HK-2 (cell line): ENCODE measurements around the gene NR1H4.
"Not testable (repeated sequence)": the region's sequence is repeated elsewhere in the genome, so short reads cannot be mapped to it uniquely, and the experiment has no call there.

Source experiments
- DNase-seq: peaks from one replicate; pipeline ENCODE4 v3.0.0-alpha.2; 2018; ENCODE audit not compliant: unreplicated experiment

NR1H4 gene

DNA sequence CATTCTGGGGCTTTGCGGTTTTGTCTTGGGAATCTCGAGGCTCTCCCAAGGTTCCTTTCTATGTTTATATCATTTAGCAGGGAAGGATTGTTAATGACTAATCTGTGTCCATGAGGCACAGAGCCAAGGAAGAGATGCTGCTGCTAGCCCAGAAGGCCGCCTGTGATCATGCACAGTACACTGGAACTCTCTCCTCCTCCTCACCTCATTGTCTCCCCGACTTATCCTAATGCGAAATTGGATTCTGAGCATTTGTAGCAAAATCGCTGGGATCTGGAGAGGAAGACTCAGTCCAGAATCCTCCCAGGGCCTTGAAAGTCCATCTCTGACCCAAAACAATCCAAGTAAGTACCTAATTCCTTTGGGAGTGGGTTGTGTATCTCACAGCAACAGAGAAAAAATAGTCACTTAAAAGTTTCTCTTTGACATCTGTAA, at the start of gene NR1H4:
Gene NR1H4, plus strand, starts transcription at position 151 of the 435 bp plus-strand sequence. CDS start 19,458 bp downstream, outside the sequence.
- peak; percentile 63 for DNase-seq

DNA sequence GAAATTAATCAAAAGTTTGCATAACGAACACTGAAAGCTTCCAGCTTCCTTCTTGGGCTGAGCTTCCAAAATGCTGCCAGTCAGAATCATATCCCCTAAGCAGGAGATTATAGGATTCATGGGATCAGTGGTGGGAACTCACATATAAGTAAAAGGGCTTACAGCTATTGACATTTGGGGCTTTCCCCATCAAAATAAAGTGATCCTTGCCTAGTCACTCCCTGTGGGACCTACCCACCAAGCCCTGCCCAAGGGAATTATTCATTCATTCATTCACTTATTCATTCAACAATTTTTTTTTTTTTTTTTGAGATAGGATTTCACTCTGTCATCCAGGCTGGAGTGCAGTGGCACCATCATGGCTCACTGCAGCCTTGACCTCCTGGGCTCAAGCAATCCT, 47.5 kb upstream of the NR1H4 start:
- DNase-seq: no peak

DNA sequence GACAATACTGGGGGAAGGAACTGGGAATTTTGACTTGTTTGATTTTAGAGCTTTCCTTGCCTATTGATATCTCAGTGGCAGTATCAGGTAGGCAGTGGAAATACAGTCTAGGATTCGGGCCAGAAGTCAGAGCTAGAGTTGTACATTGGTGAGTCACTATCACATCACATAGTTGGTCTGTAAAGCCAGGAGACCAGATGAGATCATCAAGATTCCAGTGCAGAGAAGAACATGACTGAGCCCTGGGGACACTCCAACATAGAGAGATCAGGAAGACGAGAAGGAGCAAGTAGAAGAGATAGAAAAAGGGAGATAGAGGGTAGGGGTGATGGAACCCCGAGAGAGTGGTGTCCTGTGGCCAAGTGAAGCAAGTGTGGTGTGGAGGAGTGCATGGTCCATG, 46.6 kb upstream of the NR1H4 start:
- peak; percentile 39 for DNase-seq

DNA sequence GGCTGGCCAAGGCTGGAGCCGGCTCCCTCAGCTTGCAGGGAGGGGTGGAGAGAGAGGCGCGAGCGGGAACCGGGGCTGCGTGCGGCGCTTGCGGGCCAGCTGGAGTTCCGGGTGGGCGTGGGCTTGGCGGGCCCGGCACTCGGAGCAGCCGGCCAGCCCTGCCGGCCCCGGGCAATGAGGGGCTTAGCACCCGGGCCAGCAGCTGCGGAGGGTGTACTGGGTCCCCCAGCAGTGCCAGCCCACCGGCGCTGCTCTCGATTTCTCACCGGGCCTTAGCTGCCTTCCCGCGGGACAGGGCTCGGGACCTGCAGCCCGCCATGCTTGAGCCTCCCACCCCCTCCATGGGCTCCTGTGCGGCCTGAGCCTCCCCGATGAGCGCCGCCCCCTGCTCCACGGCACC, 43.4 kb upstream of the NR1H4 start:
- not testable (repeated sequence) for DNase-seq

DNA sequence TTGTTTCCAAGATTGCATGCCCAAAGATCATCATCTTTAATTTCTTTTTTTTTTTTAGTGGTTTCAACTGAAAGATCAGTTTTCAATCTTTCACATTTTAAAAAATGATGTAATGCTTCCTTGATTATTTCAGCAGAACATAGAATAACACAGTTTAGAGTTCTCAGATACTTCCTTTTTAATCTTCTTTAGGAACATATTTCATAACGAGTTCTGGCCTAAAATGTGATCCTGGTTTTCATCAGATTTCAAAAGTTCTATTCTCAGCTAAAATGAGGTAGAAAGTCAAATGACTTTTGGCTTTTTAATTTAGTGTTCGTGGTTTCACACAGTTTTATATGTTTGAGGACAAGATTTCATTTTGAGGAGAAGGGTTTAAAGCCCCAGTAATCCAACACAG, 40.0 kb upstream of the NR1H4 start:
- DNase-seq: no peak

DNA sequence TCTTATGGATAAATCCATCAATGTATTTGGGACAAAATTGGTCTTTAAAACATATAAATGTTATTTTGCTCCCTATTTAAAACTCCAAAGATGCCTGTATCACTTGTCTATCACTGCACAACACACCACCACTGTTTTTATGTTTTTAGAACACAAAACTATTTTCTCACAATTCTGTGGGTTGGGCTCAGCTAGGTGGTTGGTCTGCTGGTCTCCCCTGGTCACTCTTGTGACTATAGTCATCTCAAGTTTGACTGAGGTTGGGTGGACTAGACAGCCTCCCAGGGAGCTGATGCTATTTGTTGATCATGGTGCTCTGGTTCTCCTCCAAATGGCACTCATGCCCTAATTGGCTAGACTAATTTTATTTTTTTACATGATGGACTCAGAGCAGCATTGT, 39.5 kb upstream of the NR1H4 start:
- no peak for DNase-seq

DNA sequence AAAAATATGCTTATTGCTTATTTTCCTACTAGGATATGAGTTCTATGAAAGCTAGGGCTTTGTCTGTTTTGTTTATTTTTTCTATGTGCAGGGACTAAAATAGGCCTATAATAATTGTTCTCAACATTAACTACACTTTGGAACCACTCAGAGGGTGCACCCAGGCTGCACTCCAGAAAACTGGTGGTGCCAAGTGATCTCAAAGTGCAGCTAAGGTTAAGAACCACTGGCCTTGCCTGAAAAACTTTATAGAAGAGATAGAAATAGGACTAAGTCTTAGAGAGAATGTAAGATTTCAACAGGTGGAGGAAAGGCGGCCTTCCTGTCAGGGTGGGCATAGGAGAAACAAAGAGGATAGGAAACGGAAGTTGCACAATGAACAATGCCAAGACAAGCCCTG, 37.7 kb upstream of the NR1H4 start:
- no peak for DNase-seq

DNA sequence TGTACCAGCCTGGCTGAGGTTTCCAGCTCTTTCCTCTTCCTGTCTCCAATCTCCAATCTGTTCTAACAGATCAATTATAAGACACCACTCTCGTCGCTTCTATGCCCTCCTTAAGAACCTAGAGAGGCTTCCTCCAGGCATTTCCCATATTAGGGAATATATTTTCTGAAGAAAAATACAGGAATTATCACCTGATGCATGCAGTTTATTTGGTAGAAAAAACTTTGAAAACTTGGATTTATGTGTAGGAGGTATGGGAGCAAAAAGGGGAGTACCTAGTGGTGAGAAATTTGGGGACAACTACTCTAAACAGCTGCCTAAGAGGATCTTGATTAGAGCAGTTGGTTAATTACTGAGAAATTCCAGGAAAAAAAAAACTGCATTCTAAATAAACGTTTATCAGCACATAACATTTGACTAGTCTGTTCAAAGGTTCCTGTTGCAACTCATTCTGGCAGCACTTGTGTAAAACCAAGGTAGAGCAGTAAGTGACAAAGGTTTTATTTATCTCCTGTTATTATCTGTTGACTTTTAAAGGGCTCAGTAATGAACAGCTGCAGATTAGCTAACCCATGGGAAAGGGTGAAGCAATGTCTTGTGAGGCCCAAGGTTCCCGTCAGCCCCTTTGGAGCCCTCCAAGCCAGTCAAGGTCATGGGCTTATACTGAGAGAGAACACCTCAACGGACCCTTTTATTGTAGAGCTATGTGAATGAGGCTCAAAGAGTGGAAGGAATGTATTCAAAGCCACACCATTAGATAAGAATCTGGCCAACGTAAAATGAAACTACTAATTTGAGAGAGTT, 36.4 kb upstream of the NR1H4 start:
- DNase-seq: no peak

DNA sequence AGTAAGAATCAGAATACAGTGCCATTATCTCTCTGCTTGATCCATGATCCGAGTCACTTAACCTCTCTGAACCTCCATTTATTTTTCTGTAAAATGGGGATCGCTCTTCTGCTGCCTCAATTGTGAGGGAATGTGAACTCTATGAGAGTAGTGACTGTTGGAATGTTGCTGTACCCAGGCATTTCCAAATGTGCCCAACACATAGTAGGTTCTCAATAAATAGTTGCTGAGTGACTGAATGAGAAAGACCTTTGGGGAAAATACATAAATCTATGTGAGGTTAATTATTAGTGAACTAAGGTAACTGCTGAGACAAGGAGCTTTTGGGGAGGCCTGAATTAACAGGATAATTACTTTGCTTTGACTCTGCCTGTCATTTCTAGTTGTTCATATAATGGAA, 33.9 kb upstream of the NR1H4 start:
- no peak for DNase-seq

DNA sequence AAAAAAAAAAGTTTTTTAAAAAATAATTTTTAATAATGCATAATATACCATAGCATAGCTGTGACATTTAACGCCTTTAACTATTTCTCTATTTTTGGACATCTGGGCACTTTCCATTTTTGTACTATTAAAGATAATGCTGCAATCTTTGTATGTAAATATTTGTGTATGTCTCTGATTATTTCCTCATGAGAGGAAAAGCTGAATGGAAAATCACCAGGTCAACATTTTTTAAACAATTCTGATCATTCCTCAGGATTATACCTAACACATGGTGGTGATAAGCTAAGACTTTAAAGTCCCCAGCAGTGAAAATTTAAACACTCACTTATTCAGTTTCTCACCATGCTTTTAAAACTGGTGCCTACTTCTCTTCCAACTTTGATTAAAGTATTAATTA, 31.3 kb upstream of the NR1H4 start:
- no peak for DNase-seq

DNA sequence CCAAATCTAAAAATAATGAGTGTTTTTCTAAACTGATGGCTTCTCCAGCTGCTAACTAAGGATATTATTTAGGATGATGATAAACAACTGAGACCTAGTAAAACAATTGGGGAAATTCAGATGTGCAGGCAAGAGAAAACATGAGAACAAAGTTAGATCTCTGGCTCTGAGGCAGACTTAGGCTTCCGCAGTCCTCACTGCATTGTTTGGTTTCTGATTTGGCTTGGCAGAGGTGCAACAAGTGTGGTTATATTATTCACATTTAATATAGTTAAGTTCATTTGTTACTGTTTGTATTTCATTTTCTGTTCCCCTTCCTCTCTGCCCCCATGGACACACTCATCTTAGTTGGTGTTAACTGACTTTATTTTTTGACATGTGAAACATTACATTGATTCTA, 30.2 kb upstream of the NR1H4 start:
- DNase-seq: no peak

DNA sequence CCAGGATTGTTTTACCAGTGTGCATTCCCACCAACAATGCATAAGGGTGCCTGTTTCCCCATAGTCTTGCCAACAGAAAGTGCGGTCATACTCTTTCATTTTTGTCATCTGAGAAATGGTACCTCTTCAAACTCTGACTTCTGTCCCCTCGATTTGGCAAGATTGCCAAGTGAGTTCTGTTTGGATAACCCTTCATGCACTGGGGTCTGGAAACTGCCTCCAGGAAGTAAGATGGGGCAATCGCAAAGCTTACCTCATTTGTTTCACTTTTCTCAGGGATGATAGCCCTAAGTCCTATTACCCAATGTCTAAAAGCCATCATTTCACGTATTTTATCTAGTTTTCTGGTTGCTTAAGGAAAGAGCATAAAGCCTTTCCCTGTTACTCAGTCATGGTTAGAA, 28.6 kb upstream of the NR1H4 start:
- DNase-seq: no peak

DNA sequence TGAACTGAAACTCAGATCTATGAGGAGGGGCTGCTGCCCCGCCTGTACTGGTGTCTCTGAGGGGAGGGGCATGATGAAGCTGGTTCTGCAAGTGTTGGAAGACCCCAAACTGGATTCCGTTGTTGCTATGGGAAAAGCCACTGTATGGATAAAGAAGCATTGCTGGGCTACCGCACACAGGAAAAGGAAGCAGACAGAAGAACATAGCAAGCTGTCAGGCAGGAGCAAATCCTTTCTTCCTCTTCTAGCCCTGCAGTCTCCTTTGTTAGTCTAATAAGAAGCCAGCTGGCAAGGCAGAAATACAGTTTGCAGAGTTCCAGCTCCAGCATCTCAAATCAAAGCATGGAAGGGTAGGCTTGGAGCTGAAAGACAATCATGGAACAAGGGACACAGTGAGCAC, 26.3 kb upstream of the NR1H4 start:
- DNase-seq: no peak

DNA sequence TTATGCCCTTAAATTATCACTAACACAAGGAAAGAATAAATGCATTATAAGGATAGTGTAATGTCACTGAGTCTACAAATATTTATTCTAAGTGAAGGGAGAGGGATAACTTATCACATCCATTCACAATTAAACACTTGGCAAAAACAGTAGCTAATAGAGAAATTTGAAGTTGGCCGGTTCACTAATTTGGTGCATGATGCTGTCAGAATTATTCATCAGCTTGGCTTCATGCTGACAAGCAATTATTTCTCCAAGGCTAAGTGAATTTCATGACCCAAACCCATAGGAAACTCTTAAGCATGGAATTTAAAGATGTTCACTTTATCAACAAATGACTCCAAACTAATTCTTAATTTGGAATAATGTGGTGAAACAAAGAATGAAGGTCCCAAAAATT, 25.0 kb upstream of the NR1H4 start:
- DNase-seq: no peak

DNA sequence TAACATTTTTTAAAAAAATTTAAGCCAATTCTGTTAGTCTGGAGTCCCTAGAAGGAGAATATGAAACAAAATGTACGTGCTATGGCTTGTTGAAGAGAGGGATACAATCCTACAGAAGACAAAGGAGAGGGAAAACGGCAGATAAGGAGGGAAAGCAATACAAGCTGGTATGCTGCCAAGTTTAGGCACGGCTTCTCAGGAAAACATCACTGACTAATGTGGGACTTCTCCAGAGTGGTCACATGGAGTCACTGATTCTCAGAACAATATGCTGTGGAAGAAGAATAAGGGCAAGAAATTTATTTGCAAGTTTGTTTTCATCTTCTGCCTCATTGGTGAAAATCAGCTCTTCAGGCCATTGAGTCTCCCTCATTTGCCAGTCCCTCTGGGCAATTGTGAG, 22.9 kb upstream of the NR1H4 start:
- DNase-seq: no peak

DNA sequence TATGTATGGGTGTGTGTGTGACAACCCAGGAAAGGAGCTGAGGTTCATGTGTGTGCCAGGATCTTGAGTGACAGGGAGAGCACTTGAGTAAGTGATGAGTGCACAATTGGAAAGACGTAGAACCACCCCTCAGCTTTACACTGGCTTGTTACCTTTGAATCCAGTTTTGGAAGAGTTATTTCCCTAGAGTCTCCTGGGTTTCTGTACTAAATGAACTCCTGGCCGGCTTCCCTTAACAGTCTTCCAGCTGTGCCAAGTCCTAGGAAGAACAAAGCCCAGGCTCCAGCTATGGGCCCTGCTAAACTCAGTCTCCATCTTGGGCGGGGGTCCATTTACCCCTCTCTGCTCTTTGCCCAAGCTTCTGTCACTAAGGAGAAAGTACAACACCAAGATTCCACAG, 19.7 kb upstream of the NR1H4 start:
- DNase-seq: no peak

DNA sequence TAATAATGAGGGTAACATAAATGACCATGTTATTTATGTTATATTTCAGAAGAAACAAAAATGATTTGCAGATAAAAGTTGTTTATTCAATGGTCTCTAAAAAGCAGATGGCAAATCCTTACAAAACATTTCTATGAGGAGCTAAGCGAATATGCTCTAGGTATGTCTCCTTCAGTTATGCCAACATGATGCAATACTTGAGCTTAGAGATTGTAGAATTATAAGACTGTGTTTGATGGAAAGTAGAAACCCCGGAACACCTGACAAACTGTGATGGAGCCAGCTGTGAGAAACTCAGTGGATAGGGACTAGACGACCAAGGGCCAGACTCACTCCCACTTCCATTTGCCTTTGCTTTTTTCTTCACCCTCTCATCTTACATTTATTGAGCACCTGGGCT, 17.8 kb upstream of the NR1H4 start:
- no peak for DNase-seq

DNA sequence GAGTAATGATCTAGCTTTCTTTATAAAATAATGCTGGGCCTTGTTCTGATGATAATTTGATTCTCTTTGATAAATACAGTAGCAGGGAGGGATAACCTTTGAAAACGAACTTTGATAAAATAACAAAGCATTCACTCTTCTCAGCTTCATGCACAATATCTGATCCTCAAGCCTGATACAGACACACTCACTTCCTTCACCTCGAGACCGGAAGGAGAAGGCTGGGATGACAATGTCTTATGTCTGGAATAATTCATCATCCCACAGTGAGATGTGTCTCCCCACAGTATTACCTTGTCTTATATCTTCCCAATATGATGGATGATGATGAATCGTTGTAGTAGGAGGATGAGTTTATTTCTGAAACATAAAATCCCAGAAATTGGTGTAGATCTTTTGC, 15.5 kb upstream of the NR1H4 start:
- no peak for DNase-seq

DNA sequence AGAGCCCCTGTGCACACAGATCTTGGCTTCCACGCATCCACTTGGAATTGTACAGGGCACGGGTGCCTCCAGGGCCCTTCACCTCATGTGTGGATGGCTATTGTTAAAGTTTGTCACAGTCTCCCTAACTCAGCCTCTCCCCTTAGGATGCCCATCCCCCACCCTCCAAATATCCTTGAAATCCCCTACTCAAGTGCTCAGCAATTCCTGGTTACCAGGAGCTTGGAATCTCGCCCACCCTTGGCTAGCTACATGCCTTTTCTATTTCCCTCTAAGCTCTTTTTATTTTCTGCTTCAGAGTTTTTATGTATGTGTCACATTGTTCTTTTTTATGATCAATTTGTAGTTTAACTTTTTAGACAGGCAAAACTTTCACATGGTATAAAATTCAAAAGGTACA, 13.0 kb upstream of the NR1H4 start:
- no peak for DNase-seq

DNA sequence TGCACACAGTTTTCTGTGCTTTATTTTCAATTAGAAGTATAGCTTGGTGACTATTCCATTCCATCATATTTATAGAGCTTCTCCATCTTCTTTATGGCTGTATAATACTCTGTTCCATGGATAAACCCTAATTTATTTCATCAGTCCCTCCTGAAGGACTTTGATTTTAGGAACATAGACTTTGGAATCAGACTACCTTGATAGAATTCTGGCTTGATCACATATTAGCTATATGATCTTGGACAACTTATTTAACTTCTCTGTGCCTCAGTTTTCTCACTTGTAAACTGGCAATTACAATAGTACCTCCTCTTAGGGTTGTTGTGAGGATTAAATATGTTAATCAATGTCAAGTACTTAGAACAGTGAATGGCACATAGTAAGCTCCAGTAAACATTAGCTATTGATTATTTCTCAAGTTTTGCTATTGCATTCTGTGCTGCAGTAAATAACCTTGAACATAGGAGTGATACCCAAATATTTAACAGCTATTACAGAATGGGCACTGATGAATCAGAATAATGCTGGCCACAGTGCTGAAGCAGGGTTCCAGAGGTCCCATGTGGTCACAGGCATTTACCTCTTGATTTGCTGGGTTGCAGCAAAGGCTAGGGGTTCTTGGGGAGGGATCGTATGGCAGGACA, 12.2 kb upstream of the NR1H4 start:
- no peak for DNase-seq

DNA sequence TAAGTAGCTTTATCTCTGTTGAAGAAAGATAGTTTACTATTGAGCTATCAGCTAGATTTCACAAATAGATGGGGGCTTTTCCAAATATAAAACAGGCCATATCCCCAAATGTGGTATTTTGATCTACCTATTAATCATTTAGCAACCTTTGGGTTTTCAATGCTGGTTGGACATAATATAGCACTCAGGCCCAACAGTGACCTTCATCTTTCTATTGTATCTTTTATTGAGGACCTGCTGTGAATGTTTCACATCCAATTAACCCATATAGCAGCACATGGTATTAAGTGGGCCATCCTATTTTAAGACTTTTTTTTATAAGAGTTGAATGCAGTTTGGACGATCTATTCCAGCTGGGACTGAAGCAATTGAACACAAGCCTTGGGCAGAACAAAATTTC, 10.0 kb upstream of the NR1H4 start:
- DNase-seq: no peak

DNA sequence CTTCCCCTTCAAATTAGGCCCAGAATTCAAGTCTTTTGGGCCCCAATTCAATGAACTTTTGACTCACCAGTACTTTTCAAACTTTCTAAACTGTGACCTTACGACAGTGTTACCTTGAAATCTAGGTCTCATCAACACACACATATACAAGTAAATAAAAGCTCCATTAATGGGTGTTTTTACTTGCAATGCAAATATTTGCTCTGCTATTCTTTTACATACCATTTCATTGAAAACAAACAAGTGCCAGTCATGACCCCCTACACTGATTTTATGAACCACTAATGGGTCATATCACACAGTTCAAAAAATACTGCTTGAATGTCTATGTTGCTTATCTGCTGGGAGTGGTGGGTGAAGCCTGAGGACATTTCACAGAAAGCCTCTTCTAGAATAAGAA, 9.1 kb upstream of the NR1H4 start:
- DNase-seq: no peak

DNA sequence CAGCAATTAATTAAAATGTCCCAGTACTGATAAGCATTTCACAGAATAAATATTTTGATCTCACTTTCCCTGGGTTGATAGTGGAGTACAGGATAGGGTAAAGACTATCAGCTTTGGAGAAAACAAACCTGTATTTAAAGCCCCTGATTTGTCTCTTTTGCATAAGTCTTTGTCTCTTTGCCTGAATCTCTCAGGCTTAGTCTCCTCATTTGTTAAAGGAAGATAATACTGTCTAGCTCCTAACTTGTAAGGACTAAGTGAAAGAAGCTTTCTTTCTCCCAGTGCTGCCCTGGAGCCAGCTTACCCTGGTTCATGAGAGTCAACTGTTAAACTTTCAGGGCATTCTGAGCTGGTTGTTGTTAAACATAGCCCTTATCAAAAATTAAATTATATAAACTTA, 5.5 kb upstream of the NR1H4 start:
- no peak for DNase-seq

DNA sequence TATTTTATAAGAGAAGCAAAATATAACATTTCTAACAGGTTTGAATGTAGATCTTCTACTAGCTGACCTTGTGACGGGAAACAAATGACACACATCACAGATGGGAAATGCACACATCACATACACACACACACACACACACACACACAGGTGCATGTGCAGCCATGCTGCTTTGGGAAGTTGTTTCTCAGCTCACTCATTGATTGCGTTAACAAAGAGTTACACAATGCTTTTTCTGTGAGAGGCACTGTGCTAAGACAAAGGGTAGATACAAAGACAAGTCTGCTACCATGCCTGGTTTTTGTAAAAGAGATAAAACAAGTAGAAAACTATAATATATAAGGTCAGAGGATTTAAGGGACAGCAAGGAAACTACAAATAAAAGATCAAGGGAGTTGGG, 1.3 kb upstream of the NR1H4 start:
- DNase-seq: no peak
